Urinary bladder (tissue), 4 donors: ENCODE results near the gene FARS2. TPM values are rescaled to one million over a fixed set of nuclear protein-coding genes. Genes with fewer than 3 reads are reported as not detected.

ENCODE experiments used
- DNase-seq: peaks from one replicate; pipeline ENCODE4 v3.0.0-alpha.2; 2015; ENCODE audit errors: extremely low spot score
- H3K27ac ChIP-seq: one replicate; pipeline ENCODE4 v1.5.1; 2013; ENCODE audit warnings: low read depth, mild to moderate bottlenecking, moderate library complexity
- H3K36me3 ChIP-seq: one replicate; pipeline ENCODE4 v1.6.1; 2013; ENCODE audit warnings: mild to moderate bottlenecking, moderate library complexity; ENCODE audit not compliant: insufficient read depth
- H3K4me1 ChIP-seq: one replicate; pipeline ENCODE4 v1.6.1; 2013; ENCODE audit warnings: mild to moderate bottlenecking, moderate library complexity; ENCODE audit not compliant: insufficient read depth
- H3K4me3 ChIP-seq: one replicate; pipeline ENCODE4 v1.5.1; 2013; ENCODE audit warnings: low read depth, low read length
- WGBS: extraction: QIAGEN DNeasy Blood & Tissue Kit; methylation state at CpG from one replicate; pipeline ENCODE4 v1.1.7; 2013; 5-methylcytosine and 5-hydroxymethylcytosine counted together
- polyA plus RNA-seq: library from polyadenylated mRNA; stranded (reverse); fragments of 200-250 nt; gene quantifications from one replicate; pipeline ENCODE4 v1.2.3, GENCODE V29; 2013
- total RNA-seq: library from RNA; depleted of rRNA; stranded (reverse); fragments of >200 nt; gene quantifications from one replicate; pipeline ENCODE4 v1.2.3, GENCODE V29; 2014
- donor health status: healthy with polysubstance abuse.
- donor health status: healthy.

Gene FARS2
- total and polyA plus RNA-seq, 2 donors: 13.6 to 23.4 TPM

DNA sequence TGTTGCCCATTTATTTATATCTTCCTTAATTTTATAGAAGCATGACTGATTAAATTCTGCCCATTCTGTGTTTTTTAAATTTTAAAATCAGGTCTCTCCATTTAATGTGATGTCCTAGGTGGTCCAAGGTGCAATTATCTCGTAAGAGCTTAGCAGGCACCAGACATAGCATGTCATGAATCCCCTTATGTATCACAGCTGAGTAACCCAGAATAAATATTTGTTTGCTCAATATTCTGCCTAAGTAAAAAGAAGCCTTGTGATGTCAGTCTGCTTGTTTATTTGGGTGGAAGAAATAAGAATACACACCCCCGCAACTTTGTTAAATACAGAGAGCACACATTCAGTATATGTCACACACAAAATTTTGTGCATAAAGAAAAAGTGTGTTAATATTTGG, 211.3 kb downstream of the FARS2 start:
- 92% methylated on average over 2 of the region's 2 CpGs for WGBS
- H3K4me1 ChIP-seq: no peaks in the 10 kb centered on the region
- H3K36me3 ChIP-seq: no peaks in the 10 kb centered on the region
- DNase-seq: no peak
- no peak overlapping the region for H3K4me3 ChIP-seq
- no peak overlapping the region for H3K27ac ChIP-seq

DNA sequence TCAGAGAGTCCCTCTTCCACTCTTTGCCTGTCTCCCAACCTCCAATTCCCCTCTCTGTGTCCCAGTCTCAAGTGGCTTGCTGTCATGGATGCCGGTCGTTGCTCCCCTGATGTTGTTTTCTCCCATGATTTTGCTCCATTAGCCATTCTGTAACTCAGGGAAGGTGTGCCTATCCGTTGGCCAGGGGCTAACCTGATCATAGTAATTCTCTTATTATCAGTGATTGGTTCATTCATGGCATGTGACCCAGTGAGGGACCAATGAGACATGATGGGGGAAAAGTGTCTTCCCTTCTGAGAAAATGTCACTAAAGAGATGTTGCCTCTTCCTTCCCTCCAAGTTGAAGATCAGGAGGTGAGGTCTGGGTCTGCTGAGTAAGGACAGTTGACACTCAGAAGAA, 214.5 kb downstream of the FARS2 start:
- H3K4me3 ChIP-seq: no peak overlapping the region
- WGBS: 93% methylated on average over 3 of the region's 3 CpGs
- H3K36me3 ChIP-seq: no peaks in the 10 kb centered on the region
- DNase-seq: no peak
- no peaks in the 10 kb centered on the region for H3K4me1 ChIP-seq
- no peak overlapping the region for H3K27ac ChIP-seq

DNA sequence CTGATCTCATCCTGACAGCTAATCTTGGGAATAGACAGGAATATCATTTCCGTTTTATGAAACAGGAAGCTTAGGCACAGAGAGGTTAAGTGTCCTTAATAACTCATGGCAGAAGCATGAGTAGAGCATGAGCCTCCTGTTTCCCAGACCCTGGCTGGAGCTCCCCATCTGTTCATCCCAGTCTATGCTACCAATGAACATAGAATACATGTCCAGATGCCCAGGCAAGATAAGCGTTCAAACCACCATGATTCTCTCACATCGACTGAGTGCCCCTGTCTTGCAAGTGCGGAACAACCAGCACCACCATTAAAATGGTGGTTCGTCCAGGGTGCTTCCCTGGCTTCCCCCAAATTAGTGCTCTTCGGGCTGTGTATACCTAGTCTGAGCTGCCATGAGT, 217.1 kb downstream of the FARS2 start:
- no peak for DNase-seq
- H3K36me3 ChIP-seq: no peaks in the 10 kb centered on the region
- no peaks in the 10 kb centered on the region for H3K4me1 ChIP-seq
- no peak overlapping the region for H3K27ac ChIP-seq
- whole genome bisulfite sequencing: 96% methylated on average over 6 of the region's 6 CpGs
- no peak overlapping the region for H3K4me3 ChIP-seq

DNA sequence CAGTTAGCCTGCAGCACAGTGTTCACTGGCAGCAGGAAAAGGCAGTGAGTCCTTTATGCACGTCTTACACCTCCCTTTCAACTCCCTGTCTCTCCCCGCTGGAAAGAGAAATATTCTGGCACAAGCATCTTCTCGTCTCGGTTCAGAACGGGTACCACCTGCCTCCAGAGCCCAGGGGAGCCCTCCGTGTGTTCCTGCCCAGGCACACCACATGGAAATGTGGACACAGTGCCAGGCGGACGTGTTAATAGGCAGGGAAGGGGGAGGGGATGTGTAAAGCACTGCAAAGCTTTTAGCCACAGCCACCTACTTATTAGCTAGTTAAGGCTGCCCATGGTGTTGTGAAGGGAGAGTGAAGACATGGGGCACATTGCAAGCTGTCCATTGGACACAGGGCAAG, 219.7 kb downstream of the FARS2 start:
- WGBS: 50% methylated on average over 8 of the region's 8 CpGs
- no peak for DNase-seq
- H3K36me3 ChIP-seq: no peaks in the 10 kb centered on the region
- H3K4me3 ChIP-seq: no peak overlapping the region
- no peaks in the 10 kb centered on the region for H3K4me1 ChIP-seq
- no peak overlapping the region for H3K27ac ChIP-seq

DNA sequence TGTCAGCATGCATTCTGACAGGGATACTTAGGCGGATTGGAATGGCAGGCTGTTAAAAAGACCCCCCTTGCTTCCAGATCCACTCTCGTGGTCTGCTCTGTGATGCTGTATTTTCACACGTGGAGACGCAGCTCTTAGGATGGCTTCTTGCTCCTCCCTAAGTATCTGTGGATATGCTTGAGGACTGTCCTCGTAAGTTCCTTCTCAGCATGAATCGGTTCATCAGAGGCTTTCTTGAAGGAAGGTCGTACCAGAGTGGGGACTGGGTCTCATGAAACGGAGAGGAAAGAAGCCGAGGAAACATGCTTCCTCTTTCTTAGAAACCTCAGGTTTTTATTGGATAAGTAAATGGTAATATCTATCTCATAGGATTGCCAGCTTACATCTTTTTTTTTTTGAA, 220.4 kb downstream of the FARS2 start:
- Histone ChIP-seq H3K4me3 (no peak overlapping the region), H3K27ac (no peak overlapping the region), H3K36me3 (no peaks in the 10 kb centered on the region), H3K4me1 (no peaks in the 10 kb centered on the region)
- 86% methylated on average over 9 of the region's 9 CpGs for WGBS
- DNase-seq: no peak

DNA sequence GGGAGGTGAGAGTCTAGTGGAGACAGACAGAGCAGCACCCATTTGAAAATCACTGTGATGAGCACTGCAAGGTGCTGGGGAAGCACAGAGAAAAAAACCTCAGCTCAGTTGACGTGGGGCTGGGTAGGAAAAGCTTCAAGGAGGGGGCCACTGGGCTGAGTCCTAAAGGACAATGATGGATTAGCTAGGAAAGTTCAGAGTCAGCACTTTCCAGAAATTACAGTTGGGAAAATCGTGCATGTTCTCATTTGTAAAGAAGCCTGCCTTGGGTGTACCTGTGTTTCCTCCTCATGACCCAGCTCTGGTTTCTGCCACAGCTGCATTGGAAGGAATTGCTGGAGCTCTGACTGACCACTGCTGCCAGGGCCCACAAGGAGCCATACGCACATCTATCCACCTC, 221.3 kb downstream of the FARS2 start:
- no peaks in the 10 kb centered on the region for H3K36me3 ChIP-seq
- H3K4me3 ChIP-seq: no peak overlapping the region
- 92% methylated on average over 3 of the region's 3 CpGs for WGBS
- H3K4me1 ChIP-seq: no peaks in the 10 kb centered on the region
- H3K27ac ChIP-seq: no peak overlapping the region
- no peak for DNase-seq

DNA sequence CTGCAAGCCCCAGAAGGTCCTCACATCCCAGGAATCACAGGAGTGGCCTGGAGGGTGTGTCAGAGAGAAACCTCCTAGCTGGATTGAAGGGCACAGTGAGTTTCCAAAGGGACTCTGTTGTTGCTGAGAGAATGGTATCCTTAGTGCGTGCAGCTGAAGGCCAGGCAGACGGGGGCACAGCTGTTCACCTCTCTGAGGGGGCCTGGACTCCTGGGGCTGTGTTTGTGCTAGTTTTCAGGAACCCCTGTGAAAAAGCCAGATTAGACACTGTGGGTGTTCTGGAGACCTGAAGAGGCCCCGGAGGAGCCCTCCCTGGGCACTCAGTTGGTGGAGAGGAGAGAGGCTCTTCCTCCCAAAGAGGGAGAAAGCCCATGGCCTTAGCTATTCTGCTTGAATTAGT, 223.4 kb downstream of the FARS2 start:
- no peak for DNase-seq
- Histone ChIP-seq H3K36me3 (no peaks in the 10 kb centered on the region), H3K4me1 (no peaks in the 10 kb centered on the region), H3K4me3 (no peak overlapping the region), H3K27ac (no peak overlapping the region)
- WGBS: 96% methylated on average over 3 of the region's 3 CpGs

DNA sequence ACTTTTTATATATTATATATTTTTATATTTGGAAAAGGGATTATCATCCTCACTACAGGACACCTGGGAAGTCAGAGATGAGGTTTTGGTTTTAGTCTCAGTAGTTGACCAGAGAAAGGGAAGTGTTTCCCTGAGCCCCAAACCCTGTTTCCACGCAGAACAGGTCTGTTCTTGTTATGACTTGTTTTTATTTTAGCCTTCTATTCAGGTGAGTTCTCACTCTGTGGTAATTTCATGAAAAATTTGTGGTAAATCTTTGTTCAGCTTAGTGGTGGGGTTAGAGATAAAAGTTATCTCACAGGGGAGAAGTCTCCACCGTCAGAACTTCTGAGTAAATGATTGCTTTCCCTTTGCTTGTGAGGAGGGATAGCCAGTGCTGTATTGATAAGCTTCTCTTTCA, 224.9 kb downstream of the FARS2 start:
- Histone ChIP-seq H3K4me1 (no peaks in the 10 kb centered on the region), H3K4me3 (no peak overlapping the region), H3K27ac (no peak overlapping the region), H3K36me3 (no peaks in the 10 kb centered on the region)
- WGBS: 83% methylated on average over 2 of the region's 2 CpGs
- no peak for DNase-seq

DNA sequence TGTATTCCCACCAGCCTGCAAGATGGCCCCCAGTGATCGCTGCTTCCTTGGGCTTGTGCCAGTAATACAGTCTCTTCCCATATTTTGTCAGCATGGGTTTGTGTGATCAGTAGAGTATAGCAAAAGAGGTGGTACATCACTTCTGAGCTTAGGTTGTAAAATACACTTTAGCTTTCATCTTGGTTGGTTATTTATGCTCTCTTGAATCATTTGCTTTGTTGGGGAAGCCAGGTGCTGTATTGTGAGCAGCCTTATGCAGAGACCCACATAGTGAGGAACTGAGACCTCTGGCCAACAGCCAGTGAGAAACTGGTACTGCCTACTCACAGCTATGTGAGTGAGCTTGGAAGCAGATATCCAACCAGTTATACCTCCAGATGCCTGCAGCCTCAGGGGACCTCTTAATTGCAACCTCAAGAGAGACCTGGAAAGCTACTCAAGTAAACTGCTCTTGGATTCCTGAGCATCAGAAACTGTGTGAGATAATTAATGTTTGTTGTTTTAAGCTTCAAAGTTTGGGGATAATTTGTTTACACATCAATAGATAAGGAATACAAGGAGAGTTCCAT, 229.3 kb downstream of the FARS2 start:
- H3K4me1 ChIP-seq: no peaks in the 10 kb centered on the region
- no peak overlapping the region for H3K4me3 ChIP-seq
- WGBS: 90% methylated on average over 1 of the region's 1 CpG
- H3K36me3 ChIP-seq: no peaks in the 10 kb centered on the region
- H3K27ac ChIP-seq: no peak overlapping the region
- no peak for DNase-seq

DNA sequence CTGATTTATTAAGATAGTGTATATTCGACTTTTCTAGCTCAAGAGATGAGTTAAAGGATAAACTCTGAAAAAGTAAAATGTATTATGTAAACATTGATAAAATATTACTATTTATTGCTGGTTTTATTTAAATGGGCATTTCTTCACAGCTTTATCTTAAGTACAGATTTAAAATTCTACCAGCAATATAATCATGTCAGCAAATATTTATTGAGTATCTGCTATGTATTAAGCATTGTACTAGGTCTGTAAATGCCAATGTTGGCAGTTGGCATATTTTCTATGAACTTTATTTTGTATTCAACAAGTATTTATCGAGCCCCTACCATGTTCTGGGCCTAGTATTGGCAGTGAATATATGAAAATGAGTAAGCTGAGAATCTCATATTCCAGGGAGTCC, 231.0 kb downstream of the FARS2 start:
- no peak for DNase-seq
- H3K4me1 ChIP-seq: no peaks in the 10 kb centered on the region
- 67% methylated on average over 2 of the region's 2 CpGs for WGBS
- H3K4me3 ChIP-seq: no peak overlapping the region
- H3K27ac ChIP-seq: no peak overlapping the region
- no peaks in the 10 kb centered on the region for H3K36me3 ChIP-seq

DNA sequence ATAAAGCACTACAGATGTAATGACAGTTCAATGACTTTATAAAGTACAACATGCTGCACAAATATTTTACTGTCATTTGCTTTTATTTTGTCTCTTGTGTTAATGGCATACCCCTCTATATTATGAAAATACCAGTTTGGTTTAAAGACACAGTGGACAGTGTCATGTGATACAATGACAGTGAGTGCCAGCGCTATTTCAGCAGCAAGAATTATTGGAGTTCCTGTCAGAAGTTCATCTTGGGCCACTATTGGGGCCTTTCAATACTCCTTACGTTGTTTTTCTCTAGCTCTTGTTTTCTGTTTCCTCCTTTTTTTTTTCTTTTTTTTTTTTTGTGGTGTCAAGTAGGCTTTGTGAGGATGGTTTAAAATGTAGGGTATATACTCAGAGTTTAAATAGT, 232.5 kb downstream of the FARS2 start:
- WGBS: 94% methylated on average over 2 of the region's 2 CpGs
- DNase-seq: no peak
- no peaks in the 10 kb centered on the region for H3K4me1 ChIP-seq
- H3K27ac ChIP-seq: no peak overlapping the region
- no peak overlapping the region for H3K4me3 ChIP-seq
- no peaks in the 10 kb centered on the region for H3K36me3 ChIP-seq

DNA sequence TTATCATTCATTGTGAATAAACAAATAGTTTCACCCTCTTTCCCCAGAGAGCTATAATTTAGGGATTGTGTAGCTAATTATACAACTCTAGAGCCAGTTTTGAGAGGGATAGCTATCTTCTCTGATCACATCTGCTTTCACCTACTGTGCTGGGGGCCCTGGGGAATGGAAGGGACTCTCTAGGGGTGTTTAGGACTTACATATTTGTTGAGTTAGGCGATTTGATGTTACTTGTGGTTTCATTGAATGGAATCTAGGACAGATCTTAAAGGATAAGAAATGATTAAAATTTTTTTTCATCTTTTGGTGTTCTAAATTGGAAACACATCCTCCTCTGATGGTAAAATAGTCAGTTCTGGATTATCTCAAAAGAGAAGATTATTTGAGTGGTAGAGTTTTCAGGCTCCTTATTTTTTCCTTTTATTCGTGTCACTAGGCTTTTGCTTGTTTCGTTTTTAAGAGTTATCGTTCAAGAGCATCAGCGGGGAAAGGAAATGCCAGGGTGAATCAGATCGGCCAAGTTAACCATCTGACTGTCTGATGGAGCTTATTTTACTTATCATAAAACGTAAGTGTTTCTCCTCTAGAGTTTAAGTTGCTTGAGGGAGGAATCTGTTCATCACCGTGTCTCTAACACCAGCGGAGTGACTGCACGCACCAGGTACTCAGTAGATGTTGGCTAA, 236.7 kb downstream of the FARS2 start:
- 80% methylated on average over 10 of the region's 10 CpGs for WGBS
- no peak overlapping the region for H3K4me3 ChIP-seq
- H3K27ac ChIP-seq: no peak overlapping the region
- no peaks in the 10 kb centered on the region for H3K4me1 ChIP-seq
- H3K36me3 ChIP-seq: no peaks in the 10 kb centered on the region
- no peak for DNase-seq

DNA sequence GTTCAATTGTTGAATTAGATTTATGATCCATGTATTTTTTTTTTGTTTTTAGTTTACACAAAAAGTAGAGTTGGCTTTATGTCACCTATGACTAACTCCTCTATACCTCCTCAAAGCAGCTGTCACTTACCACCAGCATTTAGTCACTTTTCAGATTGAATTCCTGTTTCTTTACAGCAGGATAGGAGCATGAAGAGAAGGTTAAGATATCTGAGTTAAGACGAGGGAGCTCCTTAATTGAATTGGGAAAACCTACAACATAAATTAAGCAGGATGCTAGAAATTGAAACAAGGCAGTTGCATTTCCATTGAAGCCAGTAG, 237.2 kb downstream of the FARS2 start:
- Histone ChIP-seq H3K4me1 (no peaks in the 10 kb centered on the region), H3K27ac (no peak overlapping the region), H3K36me3 (no peaks in the 10 kb centered on the region), H3K4me3 (no peak overlapping the region)
- DNase-seq: no peak
- WGBS: 94% methylated on average over 1 of the region's 1 CpG

DNA sequence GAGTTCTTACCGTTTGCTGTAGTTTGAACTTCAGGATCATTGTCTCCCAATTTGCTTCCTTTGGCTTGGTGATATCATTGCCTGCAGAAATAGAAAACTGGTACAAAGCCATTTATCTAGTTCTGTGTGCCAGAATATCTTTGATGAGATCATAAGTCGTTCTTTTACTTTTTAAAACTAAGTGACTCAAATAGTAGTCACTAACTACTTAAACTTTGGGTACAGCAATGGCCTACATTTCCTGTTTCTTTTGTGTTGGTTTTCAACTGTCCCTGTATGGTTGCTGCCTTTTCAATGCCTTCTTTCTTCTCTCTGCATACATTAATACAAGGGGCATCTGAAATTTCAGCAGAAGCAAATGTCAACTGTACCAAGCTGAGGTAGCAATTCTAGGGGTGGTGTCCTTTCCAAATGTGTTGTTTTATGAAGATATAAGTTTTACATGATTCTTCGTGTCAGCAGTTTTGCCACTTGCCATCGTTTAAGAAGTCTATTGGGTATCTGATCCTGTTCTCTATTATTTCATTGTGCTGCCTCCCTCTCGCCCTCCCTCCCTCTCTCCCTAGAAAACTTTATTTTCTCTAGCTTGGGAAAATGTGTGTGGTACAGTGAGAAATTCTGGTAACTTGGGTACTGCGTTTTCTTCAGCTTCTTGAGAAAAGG, 238.5 kb downstream of the FARS2 start:
- 79% methylated on average over 6 of the region's 6 CpGs for WGBS

More for the DNA sequence above, 238.5 kb downstream of the FARS2 start:
- Histone ChIP-seq H3K36me3 (no peaks in the 10 kb centered on the region), H3K4me3 (no peak overlapping the region), H3K4me1 (no peaks in the 10 kb centered on the region), H3K27ac (no peak overlapping the region)
- DNase-seq: no peak
